Cardiac muscle cell (in vitro differentiated cells and primary cell): ENCODE data around the gene CCDC73. TPM values are rescaled to one million over a fixed set of nuclear protein-coding genes. Genes with fewer than 3 reads are reported as not detected.
"Not testable (repeated sequence)": the region's sequence is repeated elsewhere in the genome, so short reads cannot be mapped to it uniquely, and the experiment has no call there.

ENCODE experiments used
- DNase-seq, 2 donors: peaks; one replicate each; pipeline versions ENCODE4 v3.0.0 to v3.0.0-alpha.2; 2010 to 2017; ENCODE audit warnings: low read depth in 1 of 2, low spot score in 1 of 2
- H3K27ac ChIP-seq: fragments of 200-600 bp; sonication (generic); 2 replicates; pipeline ENCODE4 v1.5.1; 2016
- H3K27me3 ChIP-seq: fragments of 200-600 bp; sonication (generic); 2 replicates; pipeline ENCODE4 v1.6.0; 2016; ENCODE audit warnings: control low read depth
- H3K36me3 ChIP-seq: fragments of 200-600 bp; sonication (generic); 2 replicates; pipeline ENCODE4 v1.5.1; 2016; ENCODE audit warnings: control low read depth
- H3K4me1 ChIP-seq: fragments of 200-600 bp; sonication (generic); 2 replicates; pipeline ENCODE4 v1.8.1; 2017; ENCODE audit warnings: low read depth, mild to moderate bottlenecking, mixed run types
- H3K4me3 ChIP-seq: fragments of 200-600 bp; sonication (generic); 2 replicates; pipeline ENCODE4 v1.5.1; 2016; ENCODE audit warnings: mild to moderate bottlenecking
- H3K9me3 ChIP-seq: fragments of 200-600 bp; sonication (generic); 2 replicates; pipeline ENCODE4 v1.5.1; 2017; ENCODE audit warnings: low read depth, mild to moderate bottlenecking, control low read depth
- CTCF ChIP-seq: IDR thresholded peaks from 2 replicates; pipeline ENCODE4 v1.5.1; 2012; ENCODE audit warnings: low read depth, mild to moderate bottlenecking, low read length
- polyA plus RNA-seq: library from polyadenylated mRNA; unstranded; fragments of >200 nt; fragmentation: Nextera tagmentation; extraction: Ambion mirVana; gene quantifications from 2 replicates; pipeline ENCODE4 v1.2.1, GENCODE V29; 2016
- total RNA-seq: library from RNA; depleted of rRNA; stranded (reverse); fragments of >200 nt; gene quantifications from 2 replicates; pipeline ENCODE4 v1.2.3, GENCODE V29; 2016

The CCDC73 gene
- total and polyA plus RNA-seq, 2 experiments from 2014 or later = 0.76 TPM; not detected in 1

- no peak overlapping the region for H3K4me3 ChIP-seq
- no peaks in the 10 kb centered on the region for H3K4me1 ChIP-seq
- no peak for DNase-seq
- TF ChIP-seq CTCF = no peak
- no peaks in the 10 kb centered on the region for H3K9me3 ChIP-seq
- H3K27ac ChIP-seq = no peak overlapping the region
- H3K36me3 ChIP-seq = no peaks in the 10 kb centered on the region
- H3K27me3 ChIP-seq = no peaks in the 10 kb centered on the region
These were observed 20.4 kb downstream of the CCDC73 start for GRCh38 chr11:32774081-32774480.

- no peaks in the 10 kb centered on the region for H3K36me3 ChIP-seq
- no peaks in the 10 kb centered on the region for H3K4me1 ChIP-seq
- H3K4me3 ChIP-seq = no peak overlapping the region
- TF ChIP-seq CTCF = no peak
- H3K27ac ChIP-seq = no peak overlapping the region
- no peaks in the 10 kb centered on the region for H3K9me3 ChIP-seq
- no peak for DNase-seq
- H3K27me3 ChIP-seq = no peaks in the 10 kb centered on the region
These were observed 21.7 kb downstream of the CCDC73 start for GRCh38 chr11:32772731-32773130.

- H3K27ac ChIP-seq, H3K4me1 ChIP-seq, H3K27me3 ChIP-seq, H3K36me3 ChIP-seq, H3K4me3 ChIP-seq, H3K9me3 ChIP-seq, DNase-seq: not testable (repeated sequence)
These were observed 32.7 kb downstream of the CCDC73 start for GRCh38 chr11:32761774-32762173.

GRCh38 chr11:32758291-32758690, 36.2 kb downstream of the CCDC73 start:
- Histone ChIP-seq H3K9me3 (no peaks in the 10 kb centered on the region), H3K36me3 (no peaks in the 10 kb centered on the region), H3K27me3 (no peaks in the 10 kb centered on the region), H3K4me3 (no peak overlapping the region), H3K4me1 (no peaks in the 10 kb centered on the region), H3K27ac (no peak overlapping the region)
- no peak for DNase-seq
- TF ChIP-seq CTCF = no peak

GRCh38 chr11:32753181-32753580, 41.3 kb downstream of the CCDC73 start:
- not testable (repeated sequence) for H3K9me3 ChIP-seq, H3K27ac ChIP-seq, H3K36me3 ChIP-seq, H3K4me3 ChIP-seq, H3K27me3 ChIP-seq, H3K4me1 ChIP-seq, DNase-seq

- DNase-seq = no peak
- H3K4me3 ChIP-seq = no peak overlapping the region
- H3K4me1 ChIP-seq = no peaks in the 10 kb centered on the region
- H3K27me3 ChIP-seq = no peaks in the 10 kb centered on the region
- H3K9me3 ChIP-seq = no peaks in the 10 kb centered on the region
- TF ChIP-seq CTCF = no peak
- H3K27ac ChIP-seq = no peak overlapping the region
- no peaks in the 10 kb centered on the region for H3K36me3 ChIP-seq
These were observed 42.5 kb downstream of the CCDC73 start for GRCh38 chr11:32752001-32752400.

GRCh38 chr11:32751381-32751780, 43.1 kb downstream of the CCDC73 start:
- no peak overlapping the region for H3K4me3 ChIP-seq
- no peak overlapping the region for H3K27ac ChIP-seq
- TF ChIP-seq CTCF = no peak
- no peaks in the 10 kb centered on the region for H3K4me1 ChIP-seq
- no peak for DNase-seq
- H3K9me3 ChIP-seq = no peaks in the 10 kb centered on the region
- no peaks in the 10 kb centered on the region for H3K36me3 ChIP-seq
- H3K27me3 ChIP-seq = no peaks in the 10 kb centered on the region
